Gastroesophageal sphincter (tissue), 4 donors: ENCODE results near the gene TMPRSS9. TPM values are rescaled to one million over a fixed set of nuclear protein-coding genes. Genes with fewer than 3 reads are reported as not detected.
A peak's percentile ranks its signal among the peaks of the same experiment; 100 is the strongest.

Experiments used
- ATAC-seq: fragments of 150-250 bp; one replicate; pipeline ENCODE4 v1.9.1; 2016; ENCODE audit warnings: mild to moderate bottlenecking, moderate library complexity
- H3K27ac ChIP-seq, 4 donors: fragments of 200-600 bp; sonication (generic) in 3 of 4; 1 replicate in 3 of 4; 2 replicates in 1 of 4; pipeline ENCODE4 v1.5.1; 2016 to 2019
- H3K27me3 ChIP-seq: fragments of 200-600 bp; sonication (generic); one replicate; pipeline ENCODE4 v1.5.1; 2019
- H3K36me3 ChIP-seq, 2 donors: fragments of 200-600 bp; sonication (generic); one replicate each; pipeline ENCODE4 v1.5.1; 2019; ENCODE audit warnings: control low read depth in 1 of 2
- H3K4me1 ChIP-seq, 3 donors: fragments of 200-600 bp; sonication (generic); 1 replicate in 2 of 3; 2 replicates in 1 of 3; pipeline ENCODE4 v1.5.1; 2016 to 2019; ENCODE audit warnings: control low read depth in 2 of 3
- H3K4me3 ChIP-seq, 2 donors: fragments of 200-600 bp; sonication (generic); one replicate each; pipeline ENCODE4 v1.5.1; 2019; ENCODE audit warnings: mild to moderate bottlenecking in 1 of 2, moderate library complexity in 1 of 2
- H3K9me3 ChIP-seq, 3 donors: fragments of 200-600 bp; sonication (generic); one replicate each; pipeline ENCODE4 v1.5.1; 2017 to 2019; ENCODE audit warnings: control low read depth in 2 of 3
- EP300 ChIP-seq: sonication (generic); formaldehyde crosslinking; IDR thresholded peaks from one replicate; pipeline ENCODE4 v1.6.1; 2017; ENCODE audit warnings: antibody characterized with exemption, mild to moderate bottlenecking
- POLR2A ChIP-seq, 2 donors: fragments of 450-650 bp; IDR thresholded peaks; one replicate each; pipeline ENCODE4 v1.6.1; 2017; ENCODE audit warnings: antibody characterized with exemption in 2 of 2, mild to moderate bottlenecking in 2 of 2, moderate library complexity in 1 of 2
- POLR2AphosphoS5 ChIP-seq: sonication (generic); formaldehyde crosslinking; IDR thresholded peaks from one replicate; pipeline ENCODE4 v1.6.1; 2017; ENCODE audit warnings: antibody characterized with exemption
- WGBS, 2 donors: methylation state at CpG; one replicate each; pipeline ENCODE4 v1.1.5; 2018; ENCODE audit warnings: low coverage in 1 of 2; 5-methylcytosine and 5-hydroxymethylcytosine counted together
- total RNA-seq, 4 donors: library from RNA; depleted of rRNA; stranded (reverse); fragments of >200 nt; gene quantifications; one replicate each; pipeline ENCODE4 v1.1.0, GENCODE V29; 2016
- TF ChIP-seq, protein P1 (sequence below), 4 experiments: fragments of 200-600 bp in 2 of 4; fragments of 450-650 bp in 2 of 4; sonication (generic) in 1 of 4; IDR thresholded peaks; one replicate each; pipeline ENCODE4 v1.5.1; 2017 to 2019; ENCODE audit warnings: antibody characterized with exemption in 4 of 4, mild to moderate bottlenecking in 2 of 4, moderate library complexity in 2 of 4

The TMPRSS9 gene
- total RNA-seq, 4 donors from 2014 or later: 0.54 TPM; not detected in 3

DNA sequence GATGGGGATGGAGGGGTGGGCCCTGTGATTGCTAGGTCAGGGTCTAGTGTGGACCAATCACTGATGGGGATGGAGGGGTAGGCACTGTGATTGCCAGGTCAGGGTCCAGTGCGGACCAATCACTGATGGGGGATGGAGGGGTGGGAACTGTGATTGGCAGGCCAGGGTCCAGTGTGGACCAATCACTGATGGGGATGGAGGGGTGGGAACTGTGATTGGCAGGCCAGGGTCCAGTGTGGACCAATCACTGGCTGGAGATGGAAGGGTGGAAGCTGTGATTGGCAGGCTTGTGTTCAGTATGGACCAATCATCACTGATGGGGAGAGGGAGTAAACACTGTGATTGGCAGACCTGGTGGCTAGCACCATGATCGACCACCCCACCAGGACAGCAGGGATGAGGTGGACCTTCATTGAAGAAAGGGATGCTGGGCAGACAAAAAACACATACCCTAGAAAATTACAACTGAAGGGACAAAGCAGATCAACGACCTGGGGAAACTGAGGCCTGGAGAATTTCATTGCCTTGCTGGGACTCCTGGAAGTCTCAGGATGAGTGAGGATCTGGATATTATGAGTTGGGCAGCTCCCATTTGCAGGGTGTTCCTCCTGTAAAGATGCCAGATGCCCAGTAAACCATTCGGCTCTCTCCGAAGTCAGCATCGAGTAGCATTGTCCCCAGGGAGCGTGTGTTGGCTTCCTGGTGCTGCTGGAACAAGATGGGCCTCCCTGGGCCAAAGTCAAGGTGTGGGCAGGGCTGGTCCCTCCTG lies 15.5 kb downstream of the TMPRSS9 start:
- Histone ChIP-seq H3K36me3 (no peaks in the 10 kb centered on the region), H3K4me1 (no peaks in the 10 kb centered on the region), H3K4me3 (no peak overlapping the region), H3K27ac (no peak overlapping the region), H3K9me3 (peaks cover 0 to 7% (median 0%) of the 10 kb centered on the region in 3 donors), H3K27me3 (peaks cover 53% of the 10 kb centered on the region)
- no peak for ATAC-seq
- 73% methylated on average over 5 of the region's 7 CpGs for WGBS, 2 donors
- TF ChIP-seq EP300 (no peak), POLR2A (IDR thresholded peaks at IDR 0.05) (no peak), POLR2AphosphoS5 (no peak)
- TF ChIP-seq, protein P1, sequence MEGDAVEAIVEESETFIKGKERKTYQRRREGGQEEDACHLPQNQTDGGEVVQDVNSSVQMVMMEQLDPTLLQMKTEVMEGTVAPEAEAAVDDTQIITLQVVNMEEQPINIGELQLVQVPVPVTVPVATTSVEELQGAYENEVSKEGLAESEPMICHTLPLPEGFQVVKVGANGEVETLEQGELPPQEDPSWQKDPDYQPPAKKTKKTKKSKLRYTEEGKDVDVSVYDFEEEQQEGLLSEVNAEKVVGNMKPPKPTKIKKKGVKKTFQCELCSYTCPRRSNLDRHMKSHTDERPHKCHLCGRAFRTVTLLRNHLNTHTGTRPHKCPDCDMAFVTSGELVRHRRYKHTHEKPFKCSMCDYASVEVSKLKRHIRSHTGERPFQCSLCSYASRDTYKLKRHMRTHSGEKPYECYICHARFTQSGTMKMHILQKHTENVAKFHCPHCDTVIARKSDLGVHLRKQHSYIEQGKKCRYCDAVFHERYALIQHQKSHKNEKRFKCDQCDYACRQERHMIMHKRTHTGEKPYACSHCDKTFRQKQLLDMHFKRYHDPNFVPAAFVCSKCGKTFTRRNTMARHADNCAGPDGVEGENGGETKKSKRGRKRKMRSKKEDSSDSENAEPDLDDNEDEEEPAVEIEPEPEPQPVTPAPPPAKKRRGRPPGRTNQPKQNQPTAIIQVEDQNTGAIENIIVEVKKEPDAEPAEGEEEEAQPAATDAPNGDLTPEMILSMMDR (IDR thresholded peaks at IDR 0.05): no peak

DNA sequence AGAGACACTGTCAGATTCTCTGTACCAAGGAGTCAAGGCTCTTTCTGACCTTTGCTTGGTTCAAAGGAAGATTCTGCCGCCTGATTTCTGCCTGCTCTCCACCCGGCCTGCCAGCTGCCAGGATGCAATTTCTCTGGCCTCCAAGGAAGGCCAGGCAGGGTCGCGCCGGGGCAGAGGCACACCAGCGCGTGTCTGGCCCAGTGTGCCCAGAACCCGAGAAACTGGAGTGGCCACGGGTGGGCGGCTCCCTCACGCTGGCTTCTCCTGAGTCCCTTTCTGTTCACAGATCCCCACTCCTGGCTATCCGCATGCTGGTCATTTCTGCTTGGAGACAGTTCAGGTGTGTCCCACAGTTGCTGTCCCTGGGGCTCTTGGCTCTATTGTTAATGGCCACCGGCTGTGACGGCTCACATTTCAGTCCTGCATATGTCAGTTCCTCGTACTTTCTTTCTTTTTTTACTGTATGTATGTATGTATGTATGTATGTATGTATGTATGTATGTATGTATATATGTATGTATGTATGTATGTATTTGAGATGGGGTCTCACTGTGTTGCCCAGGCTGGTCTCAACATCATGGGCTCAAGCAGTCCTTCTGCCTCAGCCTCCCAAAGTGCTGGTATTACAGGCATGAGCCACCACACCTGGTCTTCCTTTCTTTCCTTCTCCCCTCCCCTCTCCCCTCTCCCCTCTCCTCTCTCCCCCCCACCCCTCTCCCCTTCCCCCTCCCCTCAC lies 16.9 kb downstream of the TMPRSS9 start:
- Histone ChIP-seq H3K27me3 (peaks cover 53% of the 10 kb centered on the region), H3K27ac (no peak overlapping the region), H3K36me3 (no peaks in the 10 kb centered on the region), H3K4me1 (no peaks in the 10 kb centered on the region), H3K4me3 (no peak overlapping the region), H3K9me3 (peaks cover 0 to 13% (median 0%) of the 10 kb centered on the region in 3 donors)
- no peak for ATAC-seq
- 27 to 70% methylated on average over 2 to 6 of the region's 15 CpGs for WGBS, 2 donors
- TF ChIP-seq, protein P1 (IDR thresholded peaks at IDR 0.05): no peak
- TF ChIP-seq POLR2AphosphoS5: no peak
- no peak for TF ChIP-seq POLR2A (IDR thresholded peaks at IDR 0.05)
- TF ChIP-seq EP300: no peak

DNA sequence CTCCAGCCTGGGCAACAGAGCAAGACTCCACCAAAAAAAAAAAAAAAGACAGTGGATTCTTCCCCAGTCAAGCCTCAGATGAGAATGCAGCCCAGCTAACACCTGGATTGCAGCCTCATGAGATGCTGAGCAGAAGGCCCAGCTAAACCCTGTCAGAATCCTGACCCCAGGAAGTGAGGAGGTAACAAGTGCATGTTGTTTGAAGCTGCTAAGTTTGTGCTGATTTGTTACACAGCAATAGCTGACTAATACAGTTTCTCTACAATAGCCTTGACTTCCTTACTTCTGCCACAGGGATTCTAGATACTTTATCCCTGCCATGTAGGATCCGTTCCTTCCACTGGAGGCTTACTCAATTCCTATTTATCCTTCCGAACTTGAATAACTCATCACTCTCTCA lies 20.5 kb downstream of the TMPRSS9 start:
- TF ChIP-seq EP300: no peak
- no peak for TF ChIP-seq POLR2AphosphoS5
- TF ChIP-seq, protein P1 (IDR thresholded peaks at IDR 0.05): no peak
- TF ChIP-seq POLR2A (IDR thresholded peaks at IDR 0.05): no peak
- Histone ChIP-seq H3K4me1 (peaks cover 0 to 14% (median 2%) of the 10 kb centered on the region in 3 donors), H3K36me3 (no peaks in the 10 kb centered on the region), H3K27me3 (peaks cover 64% of the 10 kb centered on the region), H3K27ac (no peak overlapping the region), H3K4me3 (no peak overlapping the region), H3K9me3 (peaks cover 0 to 13% (median 0%) of the 10 kb centered on the region in 3 donors)
- no peak for ATAC-seq
- 67 to 83% methylated on average over 1 to 2 of the region's 2 CpGs for WGBS, 2 donors

DNA sequence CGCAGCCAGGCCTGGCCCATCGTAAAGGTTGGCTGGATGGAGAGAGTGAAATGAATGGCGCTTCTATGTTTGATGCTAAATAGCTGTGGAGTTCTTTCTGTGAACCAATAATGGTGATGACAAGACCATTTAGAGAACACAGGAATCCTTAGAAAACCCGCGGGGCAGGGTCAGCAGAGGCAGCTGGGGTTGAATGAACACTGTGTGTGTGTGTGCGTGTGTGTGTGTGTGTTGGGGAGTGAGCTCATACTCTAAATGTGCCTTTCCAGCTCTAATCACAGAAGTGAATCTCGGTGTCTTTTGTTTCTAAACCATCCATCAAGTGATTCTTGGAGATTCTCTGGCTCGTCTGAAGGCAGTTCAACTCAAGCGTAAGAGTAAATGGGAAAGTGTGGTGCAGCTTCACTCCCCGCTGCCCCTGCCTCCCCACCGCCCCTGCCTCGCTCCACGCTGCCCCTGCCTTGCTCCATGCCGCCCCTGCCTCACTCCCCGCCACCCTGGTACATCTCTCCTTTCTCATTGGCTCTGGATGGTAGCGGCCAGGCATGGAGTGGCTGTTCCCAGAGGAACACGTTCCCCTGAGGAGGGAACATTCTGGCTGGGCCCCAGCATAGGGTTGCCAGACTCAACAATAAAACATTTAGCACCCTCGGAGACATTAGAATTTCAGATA lies 21.2 kb downstream of the TMPRSS9 start:
- H3K4me1 ChIP-seq: peaks cover 0 to 15% (median 2%) of the 10 kb centered on the region in 3 donors
- no peak overlapping the region for H3K4me3 ChIP-seq
- peak overlapping the region in 1 of 4 donors; percentile 14 for H3K27ac ChIP-seq
- peaks cover 62% of the 10 kb centered on the region for H3K27me3 ChIP-seq
- H3K36me3 ChIP-seq: no peaks in the 10 kb centered on the region
- WGBS, 2 donors: 33 to 40% methylated on average over 6 to 13 of the region's 18 CpGs
- peaks cover 0 to 13% (median 0%) of the 10 kb centered on the region in 3 donors for H3K9me3 ChIP-seq
- no peak for ATAC-seq
- TF ChIP-seq EP300 (no peak), POLR2A (IDR thresholded peaks at IDR 0.05) (no peak), POLR2AphosphoS5 (no peak)
- TF ChIP-seq, protein P1 (IDR thresholded peaks at IDR 0.05): no peak
